ENCODE results near the gene FKBP14. TPM values are rescaled to one million over a fixed set of nuclear protein-coding genes. Genes with fewer than 3 reads are reported as not detected.

Gene FKBP14
- total RNA-seq, 1 donor from 2014 or later: 15.2 TPM

DNA sequence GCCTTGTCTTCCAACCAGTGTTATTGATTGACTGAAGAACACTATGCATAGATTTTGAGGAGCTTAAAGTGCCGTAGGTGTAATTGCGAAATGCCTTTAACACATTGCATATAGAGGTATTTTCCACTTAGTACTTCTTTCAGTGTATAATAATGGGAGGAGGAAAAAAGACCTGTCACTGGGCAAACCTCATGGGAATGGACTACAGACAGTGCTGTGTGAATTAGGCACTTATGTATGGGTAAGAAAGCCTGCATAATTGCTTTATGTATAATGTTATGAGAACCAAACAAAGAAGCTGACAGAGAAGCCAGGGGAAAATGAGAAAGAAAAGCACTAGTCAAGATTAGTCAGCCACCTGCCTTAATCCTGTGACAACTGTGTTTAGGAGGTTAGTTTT, 24.5 kb downstream of the FKBP14 start:
- DNase-seq (ENCODE audit: low spot score) (no peak), ATAC-seq (no peak)
- intact Hi-C loops (cut with DNase I): loop anchor here (10.0 kb wide), 1 partner anchor 1787 kb away; no protein-coding TSS in a partner anchor

DNA sequence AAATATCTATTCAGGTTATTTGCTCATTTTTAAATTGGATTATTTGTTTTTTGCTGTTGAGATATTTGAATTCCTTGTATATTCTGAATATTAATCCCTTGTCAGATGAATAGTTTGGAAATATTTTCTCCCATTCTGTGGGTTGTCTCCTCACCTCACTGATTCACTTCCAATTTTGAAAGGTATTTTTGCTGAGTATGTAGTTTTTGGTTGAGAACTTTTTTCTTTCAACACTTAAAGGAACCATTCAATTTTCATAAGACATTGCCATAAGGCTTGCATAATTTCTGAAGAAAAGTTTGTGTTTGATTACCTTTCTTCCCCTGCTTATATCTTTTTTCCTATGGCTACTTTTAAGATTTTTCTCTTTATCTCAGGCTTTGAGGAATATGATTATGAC, 28.0 kb downstream of the FKBP14 start:
- ATAC-seq (no peak), DNase-seq (ENCODE audit: low spot score) (no peak)
- intact Hi-C loops (cut with DNase I): no loop called here

DNA sequence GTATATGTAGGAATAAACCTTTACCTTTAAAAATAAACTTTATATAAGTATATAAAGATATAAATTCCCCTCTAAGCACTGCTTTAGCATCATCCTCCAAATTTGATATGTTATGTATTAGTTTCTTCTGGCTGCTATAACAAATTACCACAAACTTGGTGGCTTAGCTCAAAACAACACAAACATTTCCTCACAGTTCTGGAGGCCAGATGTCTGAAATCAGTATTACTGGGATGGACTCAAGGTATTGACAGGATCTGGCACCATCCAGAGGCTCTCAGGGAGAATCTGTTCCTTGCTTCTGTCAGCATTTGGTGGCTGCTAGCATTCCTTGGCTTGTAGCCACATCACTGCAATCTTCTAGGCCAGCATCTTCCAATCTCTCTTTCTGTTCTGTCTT, 30.2 kb downstream of the FKBP14 start:
- DNase-seq (ENCODE audit: low spot score): no peak
- intact Hi-C loops (cut with DNase I): no loop called here
- no peak for ATAC-seq

DNA sequence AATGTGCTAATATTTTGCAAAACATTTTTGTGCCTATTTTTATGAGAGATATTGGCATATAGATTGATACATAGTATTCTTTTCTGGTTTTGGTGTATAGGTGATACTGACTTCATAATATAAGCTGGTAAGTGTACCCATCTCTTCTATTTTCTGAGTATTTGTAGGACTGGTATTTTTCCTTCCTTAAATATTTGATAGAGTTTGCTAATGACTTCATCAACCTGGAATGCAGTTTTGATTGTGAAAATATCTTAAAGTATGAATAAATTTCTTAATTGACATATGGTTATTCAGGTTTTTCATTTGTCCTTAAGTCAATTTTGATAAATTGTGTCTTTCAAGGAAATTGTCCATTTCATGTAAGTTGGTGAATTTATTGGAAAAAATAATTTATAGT, 30.9 kb downstream of the FKBP14 start:
- ATAC-seq (no peak), DNase-seq (ENCODE audit: low spot score) (no peak)
- intact Hi-C loops (cut with DNase I): no loop called here

DNA sequence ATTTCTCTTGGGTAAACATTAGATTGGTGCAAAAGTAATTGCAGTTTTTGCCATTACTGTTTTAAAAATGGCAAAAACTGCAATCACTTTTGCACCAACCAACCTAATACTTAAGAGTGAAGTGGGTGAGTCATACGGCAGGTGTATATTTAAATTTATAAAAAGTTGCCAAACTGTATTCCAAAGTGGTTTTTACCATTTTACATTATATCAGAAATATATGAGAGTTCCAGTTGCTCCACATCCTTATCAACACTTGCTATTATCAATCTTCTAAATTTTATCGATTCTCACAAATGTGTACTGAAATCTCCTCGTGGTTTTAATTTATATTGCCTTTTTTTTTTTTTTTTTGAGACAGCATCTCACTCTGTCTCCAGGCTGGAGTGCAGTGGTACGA, 33.4 kb downstream of the FKBP14 start:
- DNase-seq (ENCODE audit: low spot score): no peak
- intact Hi-C loops (cut with DNase I): no loop called here

DNA sequence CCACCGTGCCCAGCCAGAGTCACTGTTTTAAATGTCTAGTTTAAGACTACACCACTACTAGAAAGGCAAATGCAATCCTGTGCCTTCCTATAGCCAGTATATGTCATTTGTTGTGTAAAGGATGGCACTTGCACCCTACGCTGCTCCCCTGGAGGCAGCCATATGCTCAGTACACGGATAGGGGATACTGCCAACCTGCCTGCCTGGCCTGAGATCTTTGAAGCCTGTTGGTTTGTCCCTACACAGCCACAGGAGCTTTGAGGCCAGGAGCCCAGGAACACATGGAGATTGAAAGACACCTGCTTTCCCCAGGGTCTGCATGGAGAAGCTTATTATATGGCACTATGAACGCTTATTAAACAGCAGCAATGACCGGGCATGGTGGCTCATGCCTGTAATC, 34.6 kb downstream of the FKBP14 start:
- no peak for ATAC-seq
- DNase-seq (ENCODE audit: low spot score): no peak
- intact Hi-C loops (cut with DNase I): no loop called here

More for the DNA sequence above, 33.4 kb downstream of the FKBP14 start:
- ATAC-seq: no peak

DNA sequence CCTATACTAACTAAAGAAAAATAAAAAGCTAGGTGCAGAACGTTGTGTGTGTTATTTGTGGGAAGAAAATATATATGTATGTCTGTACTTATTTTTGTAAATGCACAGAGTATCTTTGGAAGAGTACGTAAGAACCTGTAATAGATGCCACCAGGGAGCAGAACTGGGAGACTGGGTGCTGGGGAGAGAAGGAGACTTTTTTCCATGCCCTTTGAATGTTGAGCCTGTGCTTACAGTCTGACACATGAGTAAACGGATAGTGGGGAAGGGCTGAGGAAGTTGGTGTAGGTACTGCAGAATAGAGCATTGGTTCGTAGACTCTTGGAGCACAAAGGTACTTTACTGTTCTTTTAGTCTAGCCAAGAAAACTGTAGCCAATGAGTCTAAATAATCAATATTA, 35.6 kb downstream of the FKBP14 start:
- intact Hi-C loops (cut with DNase I): no loop called here
- DNase-seq (ENCODE audit: low spot score): no peak
- ATAC-seq: no peak

DNA sequence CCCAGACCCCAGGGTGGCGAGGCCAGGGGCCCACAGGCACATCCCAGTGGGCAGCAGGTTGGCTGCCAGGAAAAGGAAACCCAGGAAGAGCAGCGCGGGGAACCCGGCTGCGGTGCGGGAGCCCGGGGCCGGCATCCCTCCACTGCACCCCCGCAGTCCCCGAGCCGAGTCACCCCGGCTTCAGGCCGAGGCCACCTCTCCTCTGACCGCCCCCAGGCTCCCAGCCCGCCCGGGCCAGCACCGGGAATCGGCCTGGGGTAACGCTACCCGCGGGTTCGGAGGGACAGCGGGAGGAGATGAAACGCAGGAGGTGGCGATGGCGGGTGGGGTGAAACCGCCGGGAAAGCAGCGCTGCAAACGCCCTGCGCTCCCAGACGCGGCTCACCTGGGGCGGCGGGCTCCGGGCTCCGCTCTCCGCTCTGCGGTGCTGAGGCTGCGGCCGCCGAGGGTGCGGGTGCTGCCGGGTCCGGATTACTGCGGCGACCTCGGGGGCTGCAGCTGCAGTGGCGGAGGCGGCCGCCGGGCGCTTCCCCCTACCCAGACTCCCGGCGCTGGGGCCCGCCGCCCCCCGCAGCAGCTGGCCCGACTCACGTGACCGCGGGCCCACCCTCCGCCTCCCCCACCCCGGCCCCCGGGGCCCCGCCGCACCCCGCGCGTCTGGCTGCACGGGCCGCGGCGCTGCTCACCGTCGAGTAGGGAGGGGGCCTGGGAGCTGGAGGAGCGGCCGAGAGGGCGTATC, 37.1 kb downstream of the FKBP14 start, which contains the start of gene SCRN1:
Gene SCRN1, minus strand, starts transcription at position 545 of the 739 bp plus-strand sequence. CDS start 20,734 bp downstream, outside the sequence.
- peak; percentile 75 for DNase-seq (ENCODE audit: low spot score)
- ATAC-seq: peak; percentile 73
- intact Hi-C loops (cut with DNase I): loop anchor here (10.0 kb wide), 1 partner anchor 65 kb away; no protein-coding TSS in a partner anchor

DNA sequence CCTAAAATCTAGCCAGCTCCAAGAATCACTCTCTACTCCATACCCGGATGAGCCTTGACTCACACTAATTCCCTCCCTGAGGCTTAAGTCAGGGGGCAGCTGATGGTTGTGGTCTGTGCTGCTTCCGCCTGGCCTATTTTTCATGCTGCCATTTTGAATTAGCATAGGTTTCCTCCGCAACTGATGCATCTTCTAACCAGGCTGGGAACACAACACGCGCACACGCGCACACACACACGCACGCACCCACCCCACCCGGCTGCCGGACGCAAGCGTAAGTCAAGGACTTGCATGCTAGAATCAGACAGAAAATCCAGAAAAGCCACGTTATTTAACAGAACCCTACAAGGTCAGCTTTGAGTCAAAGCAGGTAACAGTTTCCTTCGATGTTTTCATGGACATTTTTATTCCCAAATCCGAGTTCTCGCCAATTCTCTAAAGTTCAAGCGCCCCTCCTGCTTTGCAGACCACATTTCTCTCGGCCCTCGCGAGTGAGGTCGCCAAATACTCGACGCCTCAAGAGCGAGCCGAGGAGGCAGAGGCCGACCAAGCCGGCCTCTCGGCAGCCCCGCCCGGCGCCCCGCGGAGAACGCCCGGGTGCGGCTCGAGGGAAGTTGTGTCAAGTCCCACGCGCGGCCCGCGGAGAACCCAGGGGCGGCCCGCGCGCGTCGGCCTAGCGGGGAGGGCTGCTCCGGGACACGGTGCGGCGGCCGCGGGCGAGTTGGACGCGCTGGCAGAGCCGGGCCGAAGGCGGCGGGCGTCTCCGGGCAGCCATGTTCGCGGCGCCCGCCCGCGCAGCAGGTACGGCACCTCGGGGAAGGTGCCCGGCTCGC, 37.9 kb downstream of the FKBP14 start:
- ATAC-seq (peak; percentile 63), DNase-seq (ENCODE audit: low spot score) (peak; percentile 72)
- intact Hi-C loops (cut with DNase I): loop anchor here (10.0 kb wide), 1 partner anchor 64 kb away; no protein-coding TSS in a partner anchor

DNA sequence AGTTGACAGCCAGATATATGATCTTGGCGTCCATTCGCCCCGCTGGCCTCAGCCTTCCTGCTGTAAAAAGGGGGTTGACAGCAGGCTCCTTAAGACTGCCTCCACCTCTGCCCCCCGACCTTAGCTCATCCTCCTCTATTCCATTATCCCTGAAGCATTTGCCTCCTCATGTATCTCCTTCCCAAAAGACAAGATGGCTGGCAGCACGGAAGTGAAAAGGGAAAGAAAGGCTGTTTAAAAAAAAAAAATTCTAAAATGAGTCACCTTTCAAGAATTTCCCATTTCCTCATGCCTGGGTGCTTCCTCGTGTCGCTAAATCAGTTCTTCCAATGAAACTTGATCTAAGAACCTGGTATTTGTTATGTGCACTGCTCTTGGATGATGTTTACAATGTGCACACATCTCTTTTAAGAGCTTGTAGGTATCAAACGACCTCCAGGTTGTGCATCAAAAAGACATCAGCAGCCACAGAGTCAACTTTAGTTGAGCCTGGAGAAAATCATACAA, 38.6 kb downstream of the FKBP14 start:
- intact Hi-C loops (cut with DNase I): loop anchor here (10.0 kb wide), 1 partner anchor 63 kb away; no protein-coding TSS in a partner anchor
- ATAC-seq (peak; percentile 38), DNase-seq (ENCODE audit: low spot score) (no peak)

DNA sequence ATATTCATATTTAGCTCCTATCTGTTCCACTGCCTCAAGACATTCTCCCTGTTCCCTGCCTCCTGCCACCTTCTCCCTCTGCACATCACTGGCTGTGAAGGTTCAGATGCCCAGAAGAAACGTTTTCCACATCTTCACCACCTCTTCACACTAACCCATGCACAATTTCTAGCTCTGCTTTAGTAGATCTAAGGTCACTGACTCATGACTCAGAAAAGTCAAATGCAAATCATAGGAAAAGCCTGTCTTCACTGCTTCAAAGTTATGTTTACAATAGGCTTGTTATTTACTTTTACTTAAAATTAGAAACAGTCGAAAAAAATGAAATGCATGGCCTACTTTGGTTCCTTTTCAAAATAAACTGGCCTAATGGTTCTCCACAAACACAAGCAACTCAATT, 39.4 kb downstream of the FKBP14 start:
- intact Hi-C loops (cut with DNase I): loop anchor here (10.0 kb wide), 1 partner anchor 62 kb away; no protein-coding TSS in a partner anchor
- no peak for ATAC-seq
- DNase-seq (ENCODE audit: low spot score): no peak

DNA sequence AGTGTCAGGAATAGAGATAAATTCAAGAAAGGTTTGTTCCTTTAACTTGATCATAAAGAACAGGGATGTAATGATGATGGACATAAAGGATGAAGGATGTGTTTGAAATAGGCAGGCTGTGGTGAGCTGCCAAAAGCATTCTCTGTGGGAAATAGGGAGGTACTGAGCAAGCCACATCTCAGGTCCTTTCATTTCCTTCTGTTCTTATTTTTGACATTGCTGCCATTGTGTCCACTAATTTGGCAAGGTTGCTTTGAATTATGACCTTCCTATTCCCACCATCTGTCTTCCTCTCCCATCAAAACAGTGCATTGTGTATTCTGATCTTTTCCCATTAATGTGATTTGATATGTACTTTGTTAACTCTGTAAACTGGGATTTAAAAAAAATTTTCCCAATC, 46.4 kb downstream of the FKBP14 start:
- ATAC-seq (no peak), DNase-seq (ENCODE audit: low spot score) (no peak)
- intact Hi-C loops (cut with DNase I): loop anchor here (10.0 kb wide), 1 partner anchor 55 kb away; no protein-coding TSS in a partner anchor

DNA sequence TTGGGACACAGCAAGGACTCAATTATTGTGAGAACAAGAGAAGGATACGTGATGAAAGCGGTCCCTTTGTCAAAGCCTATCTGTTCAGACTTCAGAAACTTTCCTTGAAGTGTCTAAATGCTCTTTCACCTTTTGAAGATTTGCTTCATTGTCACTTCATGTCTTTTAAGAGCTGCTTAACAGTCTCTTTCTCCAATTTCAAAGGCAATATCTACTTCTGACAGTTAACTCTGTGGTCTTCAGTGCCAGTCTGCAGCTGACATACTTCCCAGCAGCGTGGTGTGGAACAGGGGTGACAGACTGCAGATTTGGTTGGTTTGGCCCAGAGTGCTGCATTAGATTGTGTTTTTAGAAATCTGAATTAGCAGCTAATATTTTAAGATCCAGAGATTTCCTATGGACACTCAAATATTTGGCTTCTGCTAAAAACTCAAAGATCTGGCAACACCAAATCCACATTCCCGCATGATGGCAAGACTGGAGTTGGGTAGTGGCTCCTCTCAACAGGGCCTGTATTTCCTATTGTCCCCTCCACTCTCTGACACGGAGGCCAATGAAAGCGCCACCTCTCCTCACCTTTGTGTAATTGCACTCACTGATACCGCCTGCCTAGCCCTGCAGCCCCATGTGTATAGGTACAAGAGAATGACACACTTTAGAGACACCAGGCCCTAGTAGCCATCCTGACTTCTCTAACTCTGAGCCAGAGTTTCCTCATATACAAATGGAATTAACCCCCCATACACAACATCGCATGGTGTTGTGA, 48.4 kb downstream of the FKBP14 start:
- intact Hi-C loops (cut with DNase I): no loop called here
- no peak for ATAC-seq
- DNase-seq (ENCODE audit: low spot score): no peak

DNA sequence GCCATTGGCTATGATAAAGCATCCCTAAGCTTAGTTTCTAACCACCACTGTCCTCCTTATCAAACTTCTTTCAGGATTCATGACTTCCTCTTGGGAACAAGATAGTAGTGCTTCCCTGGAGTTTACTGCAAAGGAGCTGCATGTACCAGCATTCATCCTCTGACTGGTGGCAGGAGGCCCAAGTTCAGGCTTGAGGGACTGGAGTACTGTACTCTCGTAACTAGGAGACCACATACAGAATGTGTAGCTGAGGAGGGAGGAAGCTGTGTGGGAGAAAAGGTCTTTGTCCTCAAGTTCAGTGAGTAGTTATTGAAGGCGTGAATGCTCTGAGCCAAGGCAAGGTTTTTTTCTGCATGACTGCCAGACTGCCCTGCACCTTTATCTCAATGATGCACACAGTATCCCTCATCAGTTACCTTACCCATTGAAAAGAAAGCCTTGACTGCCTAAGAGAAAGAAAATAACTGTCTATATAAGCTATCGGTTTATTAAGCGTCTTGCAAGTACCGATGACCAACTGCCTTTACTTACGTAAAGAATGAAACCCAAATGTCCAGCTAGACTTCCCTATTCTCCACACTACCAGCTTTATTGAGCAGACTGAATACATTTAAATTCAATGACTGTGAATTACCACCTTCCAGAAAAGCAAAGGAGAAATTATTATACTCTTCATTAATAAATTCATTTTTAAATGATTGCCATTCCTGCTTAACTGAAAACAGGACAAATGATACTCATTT, 49.7 kb downstream of the FKBP14 start:
- intact Hi-C loops (cut with DNase I): loop anchor here (1.0 kb wide), 1 partner anchor 18 kb away; no protein-coding TSS in a partner anchor
- no peak for DNase-seq (ENCODE audit: low spot score)
- ATAC-seq: peak; percentile 79

DNA sequence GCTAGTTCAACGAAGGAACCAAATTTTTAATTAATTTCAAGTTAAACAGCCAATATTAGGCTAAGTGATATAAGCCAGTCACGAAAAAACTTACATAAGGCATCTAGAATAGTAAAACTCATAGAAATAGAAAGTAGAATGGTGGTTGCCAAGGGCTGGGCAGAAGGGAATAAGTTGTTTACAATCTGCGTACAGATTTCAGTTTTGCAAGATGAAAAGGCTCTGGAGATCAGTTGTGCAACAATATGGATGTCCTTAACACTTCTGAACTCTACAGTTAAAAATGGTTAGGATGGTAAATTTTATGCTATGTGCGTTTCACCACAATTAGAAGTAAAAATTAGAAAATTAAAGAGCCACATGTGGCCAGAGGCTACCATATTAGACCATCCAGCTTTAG, 50.2 kb downstream of the FKBP14 start:
- no peak for DNase-seq (ENCODE audit: low spot score)
- ATAC-seq: peak; percentile 75
- intact Hi-C loops (cut with DNase I): loop anchor here (1.0 kb wide), 1 partner anchor 17 kb away; no protein-coding TSS in a partner anchor

DNA sequence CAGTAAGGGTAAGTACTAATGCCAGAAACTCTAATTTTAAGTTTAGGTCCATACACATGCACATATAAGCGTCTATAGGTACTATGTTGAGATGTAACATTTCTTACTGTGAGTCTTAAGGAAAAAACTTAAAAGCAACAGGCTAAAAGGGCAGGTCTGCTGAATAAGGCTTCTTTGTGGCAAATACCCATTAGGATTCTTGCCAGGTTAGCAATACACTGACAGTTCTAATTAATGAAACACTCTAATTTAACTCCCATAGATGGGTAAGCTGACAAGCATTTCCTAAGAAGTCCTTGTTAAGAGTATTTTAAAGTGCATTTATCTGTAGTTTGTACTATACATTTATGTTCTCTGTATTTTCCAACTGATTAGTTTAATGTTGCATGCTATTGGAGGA, 50.9 kb downstream of the FKBP14 start:
- DNase-seq (ENCODE audit: low spot score) (no peak), ATAC-seq (no peak)
- intact Hi-C loops (cut with DNase I): no loop called here

DNA sequence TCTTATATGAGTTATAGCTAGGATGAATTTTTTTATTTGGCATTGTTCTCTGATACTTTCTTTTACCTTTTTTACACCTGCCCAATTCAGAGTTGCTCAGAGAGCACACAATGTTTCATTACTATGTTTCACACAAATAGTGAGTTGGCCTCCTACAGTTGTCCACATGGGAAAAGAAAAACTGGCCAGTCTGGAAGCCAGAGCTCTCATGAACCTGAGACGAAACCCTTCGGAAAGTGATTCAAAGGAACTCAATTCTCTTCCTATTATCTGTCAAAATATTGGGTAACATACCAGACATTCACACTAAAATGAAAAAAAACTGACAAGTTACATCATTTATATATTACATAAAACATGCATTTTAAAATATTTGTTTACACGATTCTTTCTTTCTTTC, 52.2 kb downstream of the FKBP14 start:
- no peak for ATAC-seq
- DNase-seq (ENCODE audit: low spot score): no peak
- intact Hi-C loops (cut with DNase I): no loop called here

DNA sequence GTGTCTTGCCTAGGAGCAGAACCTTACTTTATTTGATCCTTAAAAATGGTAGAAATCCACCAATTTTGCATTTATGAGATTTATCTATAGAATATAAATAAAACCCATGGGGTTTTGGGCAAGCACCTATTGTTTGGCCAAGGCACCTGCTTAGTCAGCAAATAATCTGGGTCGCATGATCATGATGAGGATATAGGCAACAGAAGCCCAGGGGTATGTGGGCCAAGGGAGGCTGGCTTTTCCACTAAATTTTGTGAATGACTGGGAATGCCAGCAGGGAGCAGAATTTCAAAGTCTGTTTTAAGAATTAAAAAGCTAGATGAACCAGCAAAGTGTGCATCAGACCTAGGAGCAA, 54.2 kb downstream of the FKBP14 start:
- DNase-seq (ENCODE audit: low spot score): no peak
- intact Hi-C loops (cut with DNase I): no loop called here
- no peak for ATAC-seq
